Nephron progenitor cell (in vitro differentiated cells): ENCODE measurements around the gene RAB5B.
"Not testable (repeated sequence)": the region's sequence is repeated elsewhere in the genome, so short reads cannot be mapped to it uniquely, and the experiment has no call there.

Source experiments
- DNase-seq: peaks from one replicate; pipeline ENCODE4 v3.0.0; 2021
- H3K27ac Mint-ChIP-seq: 2 replicates; pipeline ENCODE4 v1.8.0; 2021; ENCODE audit warnings: mild to moderate bottlenecking, moderate library complexity, mixed read lengths
- H3K27me3 Mint-ChIP-seq: 2 replicates; pipeline ENCODE4 v1.8.0; 2021; ENCODE audit warnings: mild to moderate bottlenecking, low read depth, mixed read lengths; ENCODE audit not compliant: poor library complexity
- H3K36me3 Mint-ChIP-seq: 2 replicates; pipeline ENCODE4 v1.8.0; 2021; ENCODE audit warnings: low read depth, mixed read lengths
- H3K4me1 Mint-ChIP-seq: 2 replicates; pipeline ENCODE4 v1.8.0; 2021; ENCODE audit warnings: mixed read lengths
- H3K4me3 Mint-ChIP-seq: 2 replicates; pipeline ENCODE4 v1.8.0; 2021; ENCODE audit warnings: mild to moderate bottlenecking, moderate library complexity, mixed read lengths
- H3K9me3 Mint-ChIP-seq: 2 replicates; pipeline ENCODE4 v1.8.0; 2021; ENCODE audit warnings: mild to moderate bottlenecking, moderate library complexity, mixed read lengths
- CTCF ChIP-seq: fragments of 200-600 bp; sonication (generic); IDR thresholded peaks from 2 replicates; pipeline ENCODE4 v1.5.0; 2021; ENCODE audit warnings: antibody characterized with exemption

Gene RAB5B

GRCh38 chr12:55972456-55972855, 1.4 kb upstream of the RAB5B start:
- TF ChIP-seq CTCF: no peak
- peaks cover 32% of the 10 kb centered on the region for H3K36me3 Mint-ChIP-seq
- H3K27ac Mint-ChIP-seq: no peak overlapping the region
- DNase-seq: no peak
- H3K27me3 Mint-ChIP-seq: no peaks in the 10 kb centered on the region
- H3K4me1 Mint-ChIP-seq: peaks cover 37% of the 10 kb centered on the region
- H3K9me3 Mint-ChIP-seq: no peaks in the 10 kb centered on the region
- no peak overlapping the region for H3K4me3 Mint-ChIP-seq

- Mint-ChIP-seq H3K27ac (no peak overlapping the region), H3K4me1 (peaks cover 31% of the 10 kb centered on the region), H3K27me3 (no peaks in the 10 kb centered on the region), H3K4me3 (no peak overlapping the region), H3K36me3 (peaks cover 38% of the 10 kb centered on the region), H3K9me3 (no peaks in the 10 kb centered on the region)
- TF ChIP-seq CTCF: no peak
- DNase-seq: no peak
These were observed 823 bp upstream of the RAB5B start for GRCh38 chr12:55972911-55973598.

GRCh38 chr12:55974308-55974730, 441 bp downstream of the RAB5B start:
- peaks cover 28% of the 10 kb centered on the region for H3K4me1 Mint-ChIP-seq
- H3K27me3 Mint-ChIP-seq: no peaks in the 10 kb centered on the region
- H3K9me3 Mint-ChIP-seq: no peaks in the 10 kb centered on the region
- no peak overlapping the region for H3K27ac Mint-ChIP-seq
- H3K36me3 Mint-ChIP-seq: peaks cover 46% of the 10 kb centered on the region
- peak; percentile 71 for DNase-seq
- TF ChIP-seq CTCF: no peak
- no peak overlapping the region for H3K4me3 Mint-ChIP-seq

GRCh38 chr12:55978393-55978792, 4.5 kb downstream of the RAB5B start:
- Mint-ChIP-seq H3K27ac (no peak overlapping the region), H3K9me3 (no peaks in the 10 kb centered on the region), H3K4me3 (no peak overlapping the region), H3K4me1 (peaks cover 21% of the 10 kb centered on the region), H3K27me3 (no peaks in the 10 kb centered on the region), H3K36me3 (peaks cover 67% of the 10 kb centered on the region)
- no peak for DNase-seq
- TF ChIP-seq CTCF: no peak

GRCh38 chr12:55979069-55979468, 5.2 kb downstream of the RAB5B start:
- no peak for DNase-seq
- no peaks in the 10 kb centered on the region for H3K27me3 Mint-ChIP-seq
- no peaks in the 10 kb centered on the region for H3K9me3 Mint-ChIP-seq
- H3K4me3 Mint-ChIP-seq: no peak overlapping the region
- peaks cover 73% of the 10 kb centered on the region for H3K36me3 Mint-ChIP-seq
- no peak for TF ChIP-seq CTCF
- H3K4me1 Mint-ChIP-seq: peaks cover 21% of the 10 kb centered on the region
- H3K27ac Mint-ChIP-seq: no peak overlapping the region

GRCh38 chr12:55981882-55982281, 8.0 kb downstream of the RAB5B start:
- Mint-ChIP-seq H3K27ac (peak overlapping the region; percentile 32), H3K36me3 (peaks cover 82% of the 10 kb centered on the region)

More at GRCh38 chr12:55981882-55982281, 8.0 kb downstream of the RAB5B start:
- not testable (repeated sequence) for H3K27me3 Mint-ChIP-seq, H3K9me3 Mint-ChIP-seq, H3K4me3 Mint-ChIP-seq, DNase-seq
- H3K4me1 Mint-ChIP-seq: peaks cover 12% of the 10 kb centered on the region
